ENCODE data around the gene C16orf89.

DNA sequence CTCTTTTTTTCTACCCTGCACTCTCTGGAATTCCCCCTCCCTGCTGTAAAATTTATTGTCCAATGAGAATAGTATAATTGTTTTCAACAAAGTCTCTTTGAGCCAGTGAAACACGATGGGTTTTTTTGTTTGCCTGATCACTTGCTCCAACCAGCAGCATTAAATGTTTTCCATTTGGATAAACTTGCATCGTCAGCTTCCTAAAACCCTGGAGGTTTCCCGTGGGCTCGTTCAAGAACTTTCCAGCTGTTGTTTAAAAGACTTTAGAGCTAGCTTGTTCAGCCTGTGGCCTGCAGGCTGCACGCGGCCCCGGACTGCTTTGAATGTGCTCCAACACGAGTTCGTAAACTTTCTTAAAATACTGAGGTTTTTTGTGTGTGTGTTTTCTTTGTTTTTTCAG lies 47.0 kb downstream of the C16orf89 start:
- TF ChIP-seq CTCF (IDR thresholded peaks at IDR 0.05) (no peak), POLR2A (IDR thresholded peaks at IDR 0.05) (no peak)

Measured in body of pancreas (tissue), 4 donors.